Astrocyte (in vitro differentiated cells and primary cell): ENCODE data around the gene TRAF3IP1.

Source experiments
- EZH2 ChIP-seq: IDR thresholded peaks from 2 replicates; pipeline ENCODE4 v1.6.1; 2012; ENCODE audit warnings: mild to moderate bottlenecking, low read length, inconsistent platforms; ENCODE audit not compliant: insufficient read depth
- TF ChIP-seq, protein P1 (sequence below): IDR thresholded peaks from 2 replicates; pipeline ENCODE4 v1.5.1; 2011; ENCODE audit warnings: low read depth, mild to moderate bottlenecking, inconsistent platforms, low read length, moderate library complexity; ENCODE audit not compliant: insufficient read depth

DNA sequence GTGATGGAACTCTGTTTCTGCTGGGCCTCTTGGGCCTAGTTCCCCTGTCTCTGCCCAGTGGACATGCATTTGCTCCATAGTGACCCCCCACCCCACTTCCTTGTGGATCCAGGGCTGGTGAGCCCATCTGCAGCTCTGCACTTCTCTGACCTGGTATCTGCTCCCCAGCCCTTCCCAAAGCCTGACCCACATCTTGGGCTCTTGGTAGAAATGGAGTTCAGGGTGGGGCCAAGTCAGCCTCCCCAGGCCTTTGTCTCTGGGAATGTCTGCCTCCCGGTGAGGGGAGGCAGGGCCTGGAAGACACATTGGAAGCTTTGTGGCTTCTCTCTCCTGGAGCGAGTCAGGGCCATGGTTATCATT, 6.3 kb upstream of the TRAF3IP1 start:
- TF ChIP-seq, protein P1, sequence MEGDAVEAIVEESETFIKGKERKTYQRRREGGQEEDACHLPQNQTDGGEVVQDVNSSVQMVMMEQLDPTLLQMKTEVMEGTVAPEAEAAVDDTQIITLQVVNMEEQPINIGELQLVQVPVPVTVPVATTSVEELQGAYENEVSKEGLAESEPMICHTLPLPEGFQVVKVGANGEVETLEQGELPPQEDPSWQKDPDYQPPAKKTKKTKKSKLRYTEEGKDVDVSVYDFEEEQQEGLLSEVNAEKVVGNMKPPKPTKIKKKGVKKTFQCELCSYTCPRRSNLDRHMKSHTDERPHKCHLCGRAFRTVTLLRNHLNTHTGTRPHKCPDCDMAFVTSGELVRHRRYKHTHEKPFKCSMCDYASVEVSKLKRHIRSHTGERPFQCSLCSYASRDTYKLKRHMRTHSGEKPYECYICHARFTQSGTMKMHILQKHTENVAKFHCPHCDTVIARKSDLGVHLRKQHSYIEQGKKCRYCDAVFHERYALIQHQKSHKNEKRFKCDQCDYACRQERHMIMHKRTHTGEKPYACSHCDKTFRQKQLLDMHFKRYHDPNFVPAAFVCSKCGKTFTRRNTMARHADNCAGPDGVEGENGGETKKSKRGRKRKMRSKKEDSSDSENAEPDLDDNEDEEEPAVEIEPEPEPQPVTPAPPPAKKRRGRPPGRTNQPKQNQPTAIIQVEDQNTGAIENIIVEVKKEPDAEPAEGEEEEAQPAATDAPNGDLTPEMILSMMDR = no peak
- no peak for TF ChIP-seq EZH2
